Naive thymus-derived CD4-positive, alpha-beta T cell (primary cell): ENCODE data around the gene ITGA11. TPM values are rescaled to one million over a fixed set of nuclear protein-coding genes. Genes with fewer than 3 reads are reported as not detected.

Experiments used
- ATAC-seq: fragments of 150-1000 bp; cut with Tn5 transposase; 2 replicates; pipeline ENCODE4 v1.10.0; 2021; ENCODE audit warnings: mild to moderate bottlenecking, moderate library complexity
- CTCF ChIA-PET: fragments of 350-600 bp; sonication (Branson Sonifier 250); formaldehyde crosslinking; loops from one replicate; lab custom pipeline; 2021; ENCODE audit warnings: antibody characterized with exemption; lab: Charles Lee
- POLR2A ChIA-PET: fragments of 350-600 bp; sonication (Branson Sonifier 250); formaldehyde crosslinking; loops from one replicate; lab custom pipeline; 2021; ENCODE audit warnings: antibody characterized with exemption, inconsistent platforms; lab: Charles Lee
- DNase-seq, 9 donors: peaks; one replicate each; pipeline versions ENCODE4 v3.0.0 to v3.0.0-alpha.2; 2020 to 2022; ENCODE audit warnings: mixed read lengths in 1 of 9
- H3K27ac ChIP-seq: one replicate; pipeline ENCODE4 v1.7.0; 2013; ENCODE audit warnings: mild to moderate bottlenecking, low read depth, low read length, moderate library complexity
- H3K27me3 ChIP-seq, 2 donors: one replicate each; pipeline ENCODE4 v1.7.0; 2013; ENCODE audit warnings: low read length in 2 of 2, mild to moderate bottlenecking in 2 of 2, moderate library complexity in 2 of 2; ENCODE audit not compliant: control insufficient read depth in 2 of 2, insufficient read depth in 2 of 2
- H3K36me3 ChIP-seq, 3 experiments: 1 replicate in 2 of 3; 2 replicates in 1 of 3; pipeline ENCODE4 v1.7.0; 2013; ENCODE audit warnings: low read length in 3 of 3, mild to moderate bottlenecking in 3 of 3, moderate library complexity in 1 of 3; ENCODE audit not compliant: insufficient read depth in 3 of 3, control insufficient read depth in 2 of 3
- H3K4me1 ChIP-seq, 2 donors: one replicate each; pipeline ENCODE4 v1.7.0; 2013; ENCODE audit warnings: low read length in 2 of 2, mild to moderate bottlenecking in 2 of 2, moderate library complexity in 1 of 2; ENCODE audit not compliant: control insufficient read depth in 2 of 2, insufficient read depth in 2 of 2
- H3K4me3 ChIP-seq: 2 replicates; pipeline ENCODE4 v1.7.0; 2013; ENCODE audit warnings: mild to moderate bottlenecking, low read length
- H3K9me3 ChIP-seq, 3 experiments: 1 replicate in 2 of 3; 2 replicates in 1 of 3; pipeline ENCODE4 v1.7.0; 2013; ENCODE audit warnings: low read length in 3 of 3; ENCODE audit not compliant: control insufficient read depth in 2 of 3
- H3K27ac Mint-ChIP-seq, 9 donors: one replicate each; pipeline ENCODE4 v1.8.0; 2020 to 2022; ENCODE audit warnings: mixed read lengths in 9 of 9, mild to moderate bottlenecking in 8 of 9, moderate library complexity in 5 of 9, inconsistent platforms in 2 of 9
- H3K27me3 Mint-ChIP-seq, 5 donors: one replicate each; pipeline ENCODE4 v1.8.0; 2021 to 2022; ENCODE audit warnings: mixed read lengths in 5 of 5, mild to moderate bottlenecking in 1 of 5
- H3K36me3 Mint-ChIP-seq, 5 donors: one replicate each; pipeline ENCODE4 v1.8.0; 2020 to 2022; ENCODE audit warnings: mixed read lengths in 5 of 5, mild to moderate bottlenecking in 3 of 5, inconsistent platforms in 1 of 5
- H3K4me1 Mint-ChIP-seq, 7 donors: one replicate each; pipeline ENCODE4 v1.8.0; 2020 to 2022; ENCODE audit warnings: mixed read lengths in 7 of 7, mild to moderate bottlenecking in 3 of 7, inconsistent platforms in 1 of 7
- H3K4me3 Mint-ChIP-seq, 10 donors: one replicate each; pipeline ENCODE4 v1.8.0; 2020 to 2022; ENCODE audit warnings: mild to moderate bottlenecking in 10 of 10, mixed read lengths in 10 of 10, moderate library complexity in 6 of 10, inconsistent platforms in 2 of 10
- H3K9me3 Mint-ChIP-seq, 11 donors: one replicate each; pipeline ENCODE4 v1.8.0; 2020 to 2022; ENCODE audit warnings: mixed read lengths in 11 of 11, mild to moderate bottlenecking in 4 of 11, inconsistent platforms in 1 of 11, moderate library complexity in 1 of 11
- intact Hi-C, 2 donors: fragments of 100-400 bp; cut with micrococcal nuclease; formaldehyde crosslinking; loops; one replicate each; pipeline ENCODE4 v1.15.1; 2023
- polyA plus RNA-seq, 2 donors: library from polyadenylated mRNA; unstranded; fragments of 300-500 nt; fragmentation: Illumina TruSeq; gene quantifications; one replicate each; pipeline ENCODE4 v1.2.3, GENCODE V29; 2021
- total RNA-seq, 6 experiments: library from RNA in 5 of 6; stranded (reverse) in 5 of 6; gene quantifications; 1 replicate in 5 of 6; 2 replicates in 1 of 6; pipeline ENCODE4 v1.2.3 and lab custom pipeline; 2021 to 2026

Gene ITGA11
- total and polyA plus RNA-seq, 7 experiments from 2014 or later, result 0.02 to 1.1 (median 0.08) TPM; not detected in 2

- H3K9me3 Mint-ChIP-seq, result no peaks in the 10 kb centered on the region
- Histone ChIP-seq H3K9me3 (no peaks in the 10 kb centered on the region), H3K27me3 (no peaks in the 10 kb centered on the region), H3K4me3 (no peak overlapping the region), H3K36me3 (no peaks in the 10 kb centered on the region), H3K27ac (no peak overlapping the region), H3K4me1 (no peaks in the 10 kb centered on the region)
- no peaks in the 10 kb centered on the region for H3K36me3 Mint-ChIP-seq
- peaks cover 11 to 56% (median 21%) of the 10 kb centered on the region in 5 donors for H3K27me3 Mint-ChIP-seq
- intact Hi-C loops, result no loop called here
- POLR2A ChIA-PET, result interaction anchor here (0.8 kb wide), 1 partner anchor 12 kb away, joined by 4 read pairs; the partner anchor contains the start of gene FEM1B
- CTCF ChIA-PET, result interaction anchor here (1.0 kb wide), 1 partner anchor 12 kb away, joined by 3 read pairs; no protein-coding TSS in a partner anchor
- DNase-seq (no peak), ATAC-seq (no peak)
- H3K27ac Mint-ChIP-seq, result no peak overlapping the region
- no peak overlapping the region for H3K4me3 Mint-ChIP-seq
- no peaks in the 10 kb centered on the region for H3K4me1 Mint-ChIP-seq
These were observed 166.9 kb downstream of the ITGA11 start for GRCh38 chr15:68265081-68265480.

- peaks cover 0 to 7% (median 3%) of the 10 kb centered on the region in 7 donors for H3K4me1 Mint-ChIP-seq
- H3K4me3 Mint-ChIP-seq, result no peak overlapping the region
- H3K27ac Mint-ChIP-seq, result no peak overlapping the region
- H3K36me3 Mint-ChIP-seq, result no peaks in the 10 kb centered on the region
- Histone ChIP-seq H3K36me3 (no peaks in the 10 kb centered on the region), H3K4me1 (peaks cover 0 to 8% of the 10 kb centered on the region in 2 donors), H3K27me3 (no peaks in the 10 kb centered on the region), H3K27ac (no peak overlapping the region), H3K4me3 (no peak overlapping the region), H3K9me3 (no peaks in the 10 kb centered on the region)
- DNase-seq (no peak), ATAC-seq (no peak)
- intact Hi-C loops, result no loop called here
- POLR2A ChIA-PET, result interaction anchor here (0.6 to 0.8 kb wide), 4 partner anchors 9 to 490 kb away, joined by 3 to 4 read pairs (median 3); partner anchors contain the start of gene FEM1B
- H3K27me3 Mint-ChIP-seq, result peaks cover 11 to 52% (median 21%) of the 10 kb centered on the region in 5 donors
- H3K9me3 Mint-ChIP-seq, result no peaks in the 10 kb centered on the region
- CTCF ChIA-PET, result interaction anchor here (0.6 to 0.7 kb wide), 3 partner anchors 11 to 119 kb away, joined by 3 to 5 read pairs (median 3); no protein-coding TSS in a partner anchor
These were observed 167.7 kb downstream of the ITGA11 start for GRCh38 chr15:68264282-68264681.

- intact Hi-C loops, result no loop called here
These were observed 169.2 kb downstream of the ITGA11 start for GRCh38 chr15:68262514-68263356.

GRCh38 chr15:68261980-68262379, 170.0 kb downstream of the ITGA11 start:
- POLR2A ChIA-PET, result interaction anchor here (0.5 to 1.6 kb wide), 2 partner anchors 15 to 469 kb away, joined by 3 to 4 read pairs; partner anchors contain the start of gene FEM1B
- ATAC-seq (no peak), DNase-seq (no peak)
- H3K27me3 Mint-ChIP-seq, result peaks cover 11 to 34% (median 15%) of the 10 kb centered on the region in 5 donors
- no peak overlapping the region for H3K4me3 ChIP-seq
- H3K36me3 Mint-ChIP-seq, result no peaks in the 10 kb centered on the region
- no peaks in the 10 kb centered on the region for H3K9me3 Mint-ChIP-seq
- intact Hi-C loops, result no loop called here
- H3K4me1 ChIP-seq, result peaks cover 0 to 13% of the 10 kb centered on the region in 2 donors
- H3K4me1 Mint-ChIP-seq, result peaks cover 3 to 20% (median 10%) of the 10 kb centered on the region in 7 donors
- H3K27me3 ChIP-seq, result no peaks in the 10 kb centered on the region
- no peak overlapping the region for H3K27ac ChIP-seq
- no peak overlapping the region for H3K4me3 Mint-ChIP-seq
- H3K36me3 ChIP-seq, result no peaks in the 10 kb centered on the region
- H3K27ac Mint-ChIP-seq, result no peak overlapping the region
- no peaks in the 10 kb centered on the region for H3K9me3 ChIP-seq
- CTCF ChIA-PET, result interaction anchor here (1.1 to 1.5 kb wide), 2 partner anchors 9 to 44 kb away, joined by 3 to 5 read pairs; no protein-coding TSS in a partner anchor

More at GRCh38 chr15:68262514-68263356, 169.2 kb downstream of the ITGA11 start:
- H3K4me3 Mint-ChIP-seq, result no peak overlapping the region
- ChIA-PET POLR2A (interaction anchor here (0.5 to 1.6 kb wide), 2 partner anchors 15 to 469 kb away, joined by 3 to 4 read pairs; partner anchors contain the start of gene FEM1B), CTCF (interaction anchor here (1.1 to 1.5 kb wide), 2 partner anchors 10 to 44 kb away, joined by 3 to 5 read pairs; no protein-coding TSS in a partner anchor)
- H3K27ac Mint-ChIP-seq, result no peak overlapping the region
- H3K36me3 Mint-ChIP-seq, result no peaks in the 10 kb centered on the region
- no peak overlapping the region for H3K4me3 ChIP-seq
- H3K9me3 Mint-ChIP-seq, result no peaks in the 10 kb centered on the region
- H3K36me3 ChIP-seq, result no peaks in the 10 kb centered on the region
- peaks cover 0 to 13% of the 10 kb centered on the region in 2 donors for H3K4me1 ChIP-seq
- H3K4me1 Mint-ChIP-seq, result peaks cover 3 to 14% (median 7%) of the 10 kb centered on the region in 7 donors
- ATAC-seq (no peak), DNase-seq (no peak)
- no peaks in the 10 kb centered on the region for H3K9me3 ChIP-seq
- no peaks in the 10 kb centered on the region for H3K27me3 ChIP-seq
- peaks cover 11 to 40% (median 16%) of the 10 kb centered on the region in 5 donors for H3K27me3 Mint-ChIP-seq
- no peak overlapping the region for H3K27ac ChIP-seq

GRCh38 chr15:68261241-68261640, 170.7 kb downstream of the ITGA11 start:
- no peaks in the 10 kb centered on the region for H3K9me3 ChIP-seq
- no peak overlapping the region for H3K27ac ChIP-seq
- POLR2A ChIA-PET, result no interaction called here
- no peak overlapping the region for H3K4me3 ChIP-seq
- DNase-seq, result no peak
- H3K4me1 ChIP-seq, result peaks cover 0 to 13% of the 10 kb centered on the region in 2 donors
- Mint-ChIP-seq H3K4me1 (peaks cover 6 to 22% (median 10%) of the 10 kb centered on the region in 7 donors), H3K4me3 (no peak overlapping the region), H3K36me3 (no peaks in the 10 kb centered on the region), H3K27ac (peak overlapping the region in 1 of 9 donors; percentile 16), H3K27me3 (peaks cover 11 to 33% (median 15%) of the 10 kb centered on the region in 5 donors), H3K9me3 (no peaks in the 10 kb centered on the region)
- no peak for ATAC-seq
- no peaks in the 10 kb centered on the region for H3K27me3 ChIP-seq
- no peaks in the 10 kb centered on the region for H3K36me3 ChIP-seq
- CTCF ChIA-PET, result interaction anchor here (1.1 to 1.5 kb wide), 2 partner anchors 8 to 45 kb away, joined by 3 to 5 read pairs; no protein-coding TSS in a partner anchor
- intact Hi-C loops, result no loop called here

- H3K4me1 ChIP-seq, result peaks cover 0 to 13% of the 10 kb centered on the region in 2 donors
- H3K36me3 Mint-ChIP-seq, result no peaks in the 10 kb centered on the region
- POLR2A ChIA-PET, result interaction anchor here (1.5 to 4.4 kb wide), 3 partner anchors 18 to 31 kb away, joined by 4 to 66 read pairs (median 7); partner anchors contain the start of genes CLN6 and FEM1B
- no peak for ATAC-seq
- no peak overlapping the region for H3K4me3 ChIP-seq
- no peaks in the 10 kb centered on the region for H3K9me3 ChIP-seq
- H3K27ac Mint-ChIP-seq, result peak overlapping the region in 1 of 9 donors; percentile 42
- no peak overlapping the region for H3K27ac ChIP-seq
- peaks cover 6 to 22% (median 11%) of the 10 kb centered on the region in 7 donors for H3K4me1 Mint-ChIP-seq
- no peak for DNase-seq
- intact Hi-C loops, result no loop called here
- CTCF ChIA-PET, result interaction anchor here (0.6 to 0.7 kb wide), 2 partner anchors 293 to 395 kb away, joined by 3 to 4 read pairs; no protein-coding TSS in a partner anchor
- peaks cover 11 to 29% (median 15%) of the 10 kb centered on the region in 5 donors for H3K27me3 Mint-ChIP-seq
- no peak overlapping the region for H3K4me3 Mint-ChIP-seq
- H3K36me3 ChIP-seq, result no peaks in the 10 kb centered on the region
- no peaks in the 10 kb centered on the region for H3K27me3 ChIP-seq
- H3K9me3 Mint-ChIP-seq, result no peaks in the 10 kb centered on the region
These were observed 172.1 kb downstream of the ITGA11 start for GRCh38 chr15:68259883-68260282.
